ENCODE results near the gene RNASE1. TPM values are rescaled to one million over a fixed set of nuclear protein-coding genes. Genes with fewer than 3 reads are reported as not detected.

Gene RNASE1
- polyA plus RNA-seq, 1 experiment, result not detected

GRCh38 chr14:20803223-20803622, 579 bp upstream of the RNASE1 start:
- H3K36me3 ChIP-seq (ENCODE audit: control insufficient read depth, insufficient read depth, low read length), result no peaks in the 10 kb centered on the region
- no peak overlapping the region for H3K4me3 ChIP-seq (ENCODE audit: low read depth, low read length)
- DNase-seq (ENCODE audit: low read depth), result no peak
- ChIA-PET CTCF (no interaction called here), POLR2A (no interaction called here)
- TF ChIP-seq CTCF (IDR thresholded peaks at IDR 0.05; ENCODE audit: insufficient read depth, low read depth, low read length), result no peak
- no peaks in the 10 kb centered on the region; the same call in 1 of the 2 replicates for H3K27me3 ChIP-seq (ENCODE audit: control insufficient read depth, insufficient read depth, low read length)

GRCh38 chr14:20801726-20802125, 918 bp downstream of the RNASE1 start:
- no peak for TF ChIP-seq CTCF (IDR thresholded peaks at IDR 0.05; ENCODE audit: insufficient read depth, low read depth, low read length)
- Histone ChIP-seq H3K27me3 (ENCODE audit: control insufficient read depth, insufficient read depth, low read length) (no peaks in the 10 kb centered on the region), H3K4me3 (ENCODE audit: low read depth, low read length) (no peak overlapping the region), H3K36me3 (ENCODE audit: control insufficient read depth, insufficient read depth, low read length) (no peaks in the 10 kb centered on the region)
- POLR2A ChIA-PET, result no interaction called here
- CTCF ChIA-PET, result no interaction called here
- DNase-seq (ENCODE audit: low read depth), result no peak

GRCh38 chr14:20799892-20800544, 2.6 kb downstream of the RNASE1 start:
- ChIA-PET CTCF (no interaction called here), POLR2A (no interaction called here)
- no peak for TF ChIP-seq CTCF (IDR thresholded peaks at IDR 0.05; ENCODE audit: insufficient read depth, low read depth, low read length)
- no peak for DNase-seq (ENCODE audit: low read depth)
- H3K27me3 ChIP-seq (ENCODE audit: control insufficient read depth, insufficient read depth, low read length), result no peaks in the 10 kb centered on the region
- H3K4me3 ChIP-seq (ENCODE audit: low read depth, low read length), result no peak overlapping the region
- no peaks in the 10 kb centered on the region for H3K36me3 ChIP-seq (ENCODE audit: control insufficient read depth, insufficient read depth, low read length)

GRCh38 chr14:20799456-20799891, 3.2 kb downstream of the RNASE1 start:
- POLR2A ChIA-PET, result no interaction called here
- no peak for DNase-seq (ENCODE audit: low read depth)
- no peak overlapping the region for H3K4me3 ChIP-seq (ENCODE audit: low read depth, low read length)
- no peaks in the 10 kb centered on the region for H3K36me3 ChIP-seq (ENCODE audit: control insufficient read depth, insufficient read depth, low read length)
- CTCF ChIA-PET, result interaction anchor here (0.9 kb wide), 1 partner anchor 10 kb away, joined by 3 read pairs; no protein-coding TSS in a partner anchor
- H3K27me3 ChIP-seq (ENCODE audit: control insufficient read depth, insufficient read depth, low read length), result no peaks in the 10 kb centered on the region
- TF ChIP-seq CTCF (IDR thresholded peaks at IDR 0.05; ENCODE audit: insufficient read depth, low read depth, low read length), result no peak

GRCh38 chr14:20798932-20799331, 3.7 kb downstream of the RNASE1 start:
- Histone ChIP-seq H3K4me3 (ENCODE audit: low read depth, low read length) (no peak overlapping the region), H3K36me3 (ENCODE audit: control insufficient read depth, insufficient read depth, low read length) (no peaks in the 10 kb centered on the region), H3K27me3 (ENCODE audit: control insufficient read depth, insufficient read depth, low read length) (no peaks in the 10 kb centered on the region)
- CTCF ChIA-PET, result interaction anchor here (0.9 to 1.2 kb wide), 2 partner anchors 11 to 49 kb away, joined by 3 to 5 read pairs; no protein-coding TSS in a partner anchor
- DNase-seq (ENCODE audit: low read depth), result no peak
- POLR2A ChIA-PET, result no interaction called here
- no peak for TF ChIP-seq CTCF (IDR thresholded peaks at IDR 0.05; ENCODE audit: insufficient read depth, low read depth, low read length)
